Measurements from ENCODE around the gene ELL.

DNA sequence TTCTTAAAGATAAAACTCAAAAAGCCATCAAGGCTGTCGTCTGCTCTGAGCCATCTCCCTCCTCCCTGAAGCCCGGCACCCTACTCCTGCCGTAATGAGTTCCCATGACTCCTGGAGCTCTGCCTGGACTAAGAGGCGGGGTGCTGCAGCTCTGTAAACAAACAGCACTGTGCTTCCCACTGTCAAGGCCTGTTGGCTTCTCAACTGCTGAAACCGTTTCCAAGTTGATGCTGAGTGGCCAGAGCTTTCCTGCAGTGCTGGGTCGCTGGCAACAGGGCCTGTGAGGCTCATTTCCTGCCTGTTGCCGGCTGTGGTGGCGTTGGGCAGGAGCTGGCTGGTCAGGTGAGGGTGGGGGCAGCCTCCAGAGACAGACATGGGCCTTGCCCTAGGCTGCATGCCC, 57.2 kb downstream of the ELL start:
- TF ChIP-seq, protein P1, sequence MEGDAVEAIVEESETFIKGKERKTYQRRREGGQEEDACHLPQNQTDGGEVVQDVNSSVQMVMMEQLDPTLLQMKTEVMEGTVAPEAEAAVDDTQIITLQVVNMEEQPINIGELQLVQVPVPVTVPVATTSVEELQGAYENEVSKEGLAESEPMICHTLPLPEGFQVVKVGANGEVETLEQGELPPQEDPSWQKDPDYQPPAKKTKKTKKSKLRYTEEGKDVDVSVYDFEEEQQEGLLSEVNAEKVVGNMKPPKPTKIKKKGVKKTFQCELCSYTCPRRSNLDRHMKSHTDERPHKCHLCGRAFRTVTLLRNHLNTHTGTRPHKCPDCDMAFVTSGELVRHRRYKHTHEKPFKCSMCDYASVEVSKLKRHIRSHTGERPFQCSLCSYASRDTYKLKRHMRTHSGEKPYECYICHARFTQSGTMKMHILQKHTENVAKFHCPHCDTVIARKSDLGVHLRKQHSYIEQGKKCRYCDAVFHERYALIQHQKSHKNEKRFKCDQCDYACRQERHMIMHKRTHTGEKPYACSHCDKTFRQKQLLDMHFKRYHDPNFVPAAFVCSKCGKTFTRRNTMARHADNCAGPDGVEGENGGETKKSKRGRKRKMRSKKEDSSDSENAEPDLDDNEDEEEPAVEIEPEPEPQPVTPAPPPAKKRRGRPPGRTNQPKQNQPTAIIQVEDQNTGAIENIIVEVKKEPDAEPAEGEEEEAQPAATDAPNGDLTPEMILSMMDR (conservative IDR thresholded peaks at IDR 0.05; ENCODE audit: low read depth, low read length) = no peak
- TF ChIP-seq EZH2 (IDR thresholded peaks at IDR 0.05; ENCODE audit: low read length, unreplicated experiment) = no peak

Measured in PC-3 (cell line).